ENCODE data around the gene DIRAS1.

DIRAS1 gene

DNA sequence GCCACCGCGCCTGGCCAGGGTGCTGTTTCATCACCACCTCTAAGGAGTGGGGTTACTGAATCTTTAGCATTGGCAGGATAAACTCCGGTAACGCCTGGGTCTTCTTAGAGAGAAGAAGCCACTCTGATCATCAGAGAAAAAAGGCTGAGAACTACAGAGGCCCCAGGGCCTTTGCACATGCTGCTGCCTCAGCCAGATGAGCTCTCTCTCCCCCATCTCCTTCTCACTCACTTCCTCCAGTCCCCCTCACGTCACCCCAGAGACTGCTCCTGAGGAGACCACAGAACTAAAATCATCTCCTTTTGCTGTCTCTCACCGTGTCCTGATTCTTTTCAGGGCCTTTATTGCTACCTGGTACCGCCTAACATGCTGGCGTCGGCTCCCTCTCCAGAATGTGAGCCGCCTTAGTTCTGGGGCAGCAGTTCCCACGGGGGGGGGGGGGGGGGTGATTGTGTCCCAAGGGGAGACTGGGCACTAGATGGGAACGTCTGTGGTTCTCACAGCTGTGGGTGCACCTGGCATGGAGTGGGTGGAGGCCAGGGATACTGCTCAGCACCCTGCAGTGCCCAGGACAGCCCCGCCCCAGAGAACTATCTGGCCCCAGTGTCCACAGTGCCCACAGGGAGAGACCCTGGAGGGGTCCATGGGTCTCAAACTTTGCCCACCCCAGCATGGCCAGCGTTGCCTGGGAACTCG, 5.1 kb upstream of the DIRAS1 start:
- no peak for DNase-seq (ENCODE audit: low read depth in 1 of 2, low spot score in 1 of 2)
- Histone ChIP-seq H3K27ac (replicated peaks) (no peak overlapping the region), H3K27me3 (ENCODE audit: insufficient read depth, poor library complexity, severe bottlenecking) (peaks cover 14% of the 10 kb centered on the region), H3K4me3 (replicated peaks; ENCODE audit: insufficient read depth, low read length) (no peak overlapping the region)
- no peak for TF ChIP-seq POLR2AphosphoS5 (IDR thresholded peaks at IDR 0.05; ENCODE audit: low read depth)
- no peak for TF ChIP-seq SPI1 (IDR thresholded peaks at IDR 0.05; ENCODE audit: borderline replicate concordance, low read depth)
- TF ChIP-seq GABPA (IDR thresholded peaks at IDR 0.05; ENCODE audit: low read depth), result no peak
- no peak for TF ChIP-seq CTCF (IDR thresholded peaks at IDR 0.05; ENCODE audit: insufficient read depth, low read length)
- TF ChIP-seq REST (IDR thresholded peaks at IDR 0.05; ENCODE audit: insufficient replicate concordance, low read depth), result no peak

DNA sequence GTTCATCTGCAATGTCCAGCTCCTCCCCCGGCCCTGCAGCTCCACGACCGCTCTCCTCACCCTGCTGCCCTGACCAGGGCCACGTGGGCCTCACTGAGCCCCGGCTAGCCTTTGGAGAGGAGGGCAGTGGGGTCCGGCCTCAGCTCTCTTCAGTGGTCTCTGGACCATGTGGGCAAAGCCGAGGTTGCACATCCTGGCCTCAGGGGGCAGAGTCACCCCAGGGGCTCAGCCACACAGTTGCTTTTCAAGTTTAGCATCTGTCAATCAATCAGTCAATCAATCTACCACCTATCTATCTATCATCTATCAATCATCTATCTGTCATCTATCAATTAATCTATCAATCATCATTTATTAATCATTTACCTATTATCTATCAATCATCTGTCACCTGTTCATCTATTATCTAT, 3.0 kb upstream of the DIRAS1 start:
- TF ChIP-seq GABPA (IDR thresholded peaks at IDR 0.05; ENCODE audit: low read depth) (no peak), REST (IDR thresholded peaks at IDR 0.05; ENCODE audit: insufficient replicate concordance, low read depth) (no peak), SPI1 (IDR thresholded peaks at IDR 0.05; ENCODE audit: borderline replicate concordance, low read depth) (no peak), POLR2AphosphoS5 (IDR thresholded peaks at IDR 0.05; ENCODE audit: low read depth) (no peak), CTCF (IDR thresholded peaks at IDR 0.05; ENCODE audit: insufficient read depth, low read length) (no peak)
- Histone ChIP-seq H3K27me3 (ENCODE audit: insufficient read depth, poor library complexity, severe bottlenecking) (peaks cover 21% of the 10 kb centered on the region), H3K27ac (replicated peaks) (no peak overlapping the region), H3K4me3 (replicated peaks; ENCODE audit: insufficient read depth, low read length) (no peak overlapping the region)
- DNase-seq (ENCODE audit: low read depth in 1 of 2, low spot score in 1 of 2), result no peak

- TF ChIP-seq POLR2AphosphoS5 (IDR thresholded peaks at IDR 0.05; ENCODE audit: low read depth) (no peak), GABPA (IDR thresholded peaks at IDR 0.05; ENCODE audit: low read depth) (no peak), CTCF (IDR thresholded peaks at IDR 0.05; ENCODE audit: insufficient read depth, low read length) (no peak), SPI1 (IDR thresholded peaks at IDR 0.05; ENCODE audit: borderline replicate concordance, low read depth) (no peak), REST (IDR thresholded peaks at IDR 0.05; ENCODE audit: insufficient replicate concordance, low read depth) (no peak)
Measured at GRCh38 chr19:2723747-2724146, 2.6 kb upstream of the DIRAS1 start.

More at GRCh38 chr19:2723747-2724146, 2.6 kb upstream of the DIRAS1 start:
- H3K27me3 ChIP-seq (ENCODE audit: insufficient read depth, poor library complexity, severe bottlenecking), result peaks cover 23% of the 10 kb centered on the region
- DNase-seq (ENCODE audit: low read depth in 1 of 2, low spot score in 1 of 2), result no peak
- H3K4me3 ChIP-seq (replicated peaks; ENCODE audit: insufficient read depth, low read length), result no peak overlapping the region
- H3K27ac ChIP-seq (replicated peaks), result no peak overlapping the region

Data from HL-60 (cell line).